ENCODE results near the gene MGLL.

MGLL gene

GRCh38 chr3:127722091-127722784, 100.1 kb downstream of the MGLL start:
- DNase-seq (ENCODE audit: low read depth): no peak

GRCh38 chr3:127720985-127721935, 101.1 kb downstream of the MGLL start:
- DNase-seq (ENCODE audit: low read depth): no peak

DNA sequence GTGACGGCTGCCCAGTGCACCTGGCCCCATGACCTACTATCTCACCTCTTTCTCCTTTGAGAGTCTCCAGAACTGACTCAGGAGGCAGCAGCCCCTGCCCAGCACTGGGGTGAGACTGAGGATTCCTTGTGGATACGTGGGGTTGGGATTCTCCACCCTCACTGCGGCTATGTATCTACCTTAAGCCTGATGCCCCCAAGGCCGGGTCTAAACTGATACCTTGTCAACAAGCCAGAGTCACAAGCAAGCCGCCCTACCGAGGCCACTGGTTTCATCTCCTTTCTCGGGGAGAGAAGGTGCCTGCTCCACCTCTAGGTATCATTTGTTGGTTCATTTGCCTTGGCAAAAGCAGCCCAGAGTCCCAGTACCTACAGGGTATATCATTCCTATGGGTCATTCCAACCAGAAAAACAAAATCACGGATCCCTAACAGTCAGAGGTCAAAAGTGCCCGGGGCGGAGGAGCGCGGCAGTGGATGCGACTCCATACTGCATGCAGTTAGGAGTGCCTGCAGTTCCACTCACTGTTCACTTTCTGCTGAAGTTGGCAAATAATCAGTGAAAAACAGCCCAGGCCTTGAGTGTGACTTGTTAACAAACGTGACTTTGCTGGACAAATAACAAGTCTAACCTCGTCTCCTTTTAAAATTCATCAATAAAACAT, 102.0 kb downstream of the MGLL start:
- DNase-seq (ENCODE audit: low read depth): no peak

GRCh38 chr3:127719369-127719768, 102.9 kb downstream of the MGLL start:
- no peak for DNase-seq (ENCODE audit: low read depth)

DNA sequence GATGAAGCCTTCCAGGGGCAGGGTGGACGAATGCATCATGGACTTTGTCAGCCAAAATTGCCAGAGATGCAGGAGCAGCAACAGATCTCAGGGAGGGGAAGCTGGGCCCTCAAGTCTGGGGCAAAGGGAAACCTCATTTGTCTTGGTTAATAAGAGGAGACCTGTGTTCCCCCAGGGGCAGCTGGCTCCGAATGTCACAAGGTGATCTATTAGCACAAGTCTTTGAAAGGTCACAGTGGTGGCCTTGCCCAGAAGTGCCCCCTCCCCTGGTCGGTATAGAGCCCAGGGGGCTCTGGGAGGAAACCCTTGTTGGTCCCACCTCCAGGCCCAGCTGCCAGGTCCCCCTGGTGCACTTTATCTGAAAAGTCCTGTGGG, 103.4 kb downstream of the MGLL start:
- DNase-seq (ENCODE audit: low read depth): no peak

GRCh38 chr3:127718245-127718915, 103.9 kb downstream of the MGLL start:
- DNase-seq (ENCODE audit: low read depth): no peak

DNA sequence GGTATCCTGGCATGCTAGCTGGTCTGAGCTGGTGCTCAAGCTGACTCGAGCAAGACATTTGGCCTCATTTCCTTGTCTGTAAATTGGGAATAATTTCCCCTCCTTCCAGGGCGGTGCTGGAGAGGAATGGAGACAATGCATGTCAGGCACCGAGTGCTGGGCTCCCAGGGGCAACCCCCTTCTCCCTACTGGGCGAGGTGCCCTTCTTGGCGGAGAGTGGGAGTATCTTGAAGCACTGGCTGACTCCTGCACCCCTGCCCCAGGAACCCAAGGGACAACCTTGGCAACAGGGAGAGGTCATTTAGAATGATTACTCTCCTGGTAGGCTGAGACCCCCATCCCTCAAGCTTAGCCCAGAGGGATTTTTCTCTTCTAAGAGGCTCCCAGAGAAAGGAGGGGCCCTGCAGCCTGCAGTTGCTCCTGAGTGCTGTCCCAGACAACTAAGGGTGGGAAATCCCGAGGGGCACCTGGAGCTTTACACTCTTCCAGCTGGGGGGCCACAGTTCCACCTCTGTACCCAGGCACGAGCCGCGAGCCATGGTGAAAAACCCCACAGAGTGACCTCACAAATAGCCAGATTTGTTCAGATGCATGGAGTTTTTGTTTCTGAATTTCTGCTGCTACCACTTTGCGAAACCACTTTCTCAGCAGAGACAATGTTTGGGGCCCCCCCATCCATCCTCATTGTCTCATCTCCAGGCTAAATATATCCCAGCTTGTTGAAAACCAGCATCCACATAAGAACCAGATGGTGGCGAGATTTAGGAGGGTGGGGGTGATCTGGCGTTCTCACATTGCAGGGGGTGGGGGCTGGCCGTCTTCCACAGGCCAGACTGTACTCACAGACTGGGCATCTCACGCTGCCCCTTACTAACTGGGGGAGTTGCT, 104.7 kb downstream of the MGLL start:
- DNase-seq (ENCODE audit: low read depth): no peak

- no peak for DNase-seq (ENCODE audit: low read depth)
Observed at GRCh38 chr3:127716384-127716783, 105.9 kb downstream of the MGLL start.

DNA sequence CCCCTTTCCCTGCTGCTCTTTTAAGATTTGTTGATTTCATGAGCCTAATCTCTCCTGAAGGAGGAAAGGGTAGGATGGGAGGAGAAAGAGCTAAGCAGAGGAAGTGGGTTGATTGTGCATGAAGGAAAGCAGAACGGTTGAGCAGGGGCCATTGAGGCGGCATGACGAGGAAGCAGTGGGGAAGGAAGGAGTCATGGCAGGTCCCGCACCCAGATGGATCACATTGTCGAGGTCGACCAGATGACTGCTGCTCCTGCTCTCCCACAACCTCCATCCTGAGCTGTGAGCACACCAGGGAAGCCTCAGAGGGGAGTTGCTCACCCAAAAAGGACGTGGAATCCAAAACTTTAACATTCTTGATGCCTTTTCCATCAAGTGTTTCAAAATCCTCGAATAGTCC, 106.8 kb downstream of the MGLL start:
- DNase-seq (ENCODE audit: low read depth): no peak

DNA sequence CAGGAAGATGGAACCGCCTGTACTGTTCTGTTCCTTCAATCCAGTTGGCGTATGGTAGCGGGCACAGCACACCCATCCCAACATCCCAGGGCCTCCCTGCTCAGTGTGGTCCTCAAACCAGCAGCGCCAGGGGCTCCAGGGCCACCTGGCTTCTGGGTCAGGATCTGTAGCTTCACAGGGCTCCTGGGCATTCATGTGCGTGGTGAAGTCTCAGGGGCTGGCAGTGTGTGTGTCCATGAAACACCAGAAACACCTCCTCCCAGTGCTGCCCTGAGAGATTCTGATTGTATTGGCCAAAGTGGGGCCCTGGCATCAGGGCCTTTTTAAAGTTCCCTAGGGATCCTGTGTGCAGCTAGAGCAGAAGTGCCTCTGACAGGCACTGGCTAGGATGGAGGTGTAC, 107.4 kb downstream of the MGLL start:
- DNase-seq (ENCODE audit: low read depth): no peak

GRCh38 chr3:127714125-127714571, 108.2 kb downstream of the MGLL start:
- no peak for DNase-seq (ENCODE audit: low read depth)

GRCh38 chr3:127712881-127713771, 109.2 kb downstream of the MGLL start:
- DNase-seq (ENCODE audit: low read depth): no peak

DNA sequence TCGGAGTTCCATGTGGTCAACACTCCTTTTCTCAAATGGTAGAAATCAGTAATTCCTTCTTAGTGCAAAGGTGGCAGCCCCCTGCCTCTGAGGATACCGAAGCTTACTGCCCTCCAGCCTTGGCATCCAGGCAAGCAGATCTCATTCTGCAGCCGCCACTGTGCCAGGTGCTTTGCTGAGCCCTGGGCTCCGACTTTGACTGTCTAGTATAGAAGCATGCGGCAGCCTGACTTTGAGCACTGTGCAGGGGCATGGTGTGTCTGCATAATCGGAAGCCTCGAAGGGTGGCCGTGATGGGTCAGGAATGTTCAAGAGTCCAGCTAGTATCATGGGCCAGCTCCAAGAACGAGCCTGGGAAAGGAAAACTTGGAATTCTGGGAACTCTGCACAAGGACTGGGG, 109.9 kb downstream of the MGLL start:
- DNase-seq (ENCODE audit: low read depth): no peak

DNA sequence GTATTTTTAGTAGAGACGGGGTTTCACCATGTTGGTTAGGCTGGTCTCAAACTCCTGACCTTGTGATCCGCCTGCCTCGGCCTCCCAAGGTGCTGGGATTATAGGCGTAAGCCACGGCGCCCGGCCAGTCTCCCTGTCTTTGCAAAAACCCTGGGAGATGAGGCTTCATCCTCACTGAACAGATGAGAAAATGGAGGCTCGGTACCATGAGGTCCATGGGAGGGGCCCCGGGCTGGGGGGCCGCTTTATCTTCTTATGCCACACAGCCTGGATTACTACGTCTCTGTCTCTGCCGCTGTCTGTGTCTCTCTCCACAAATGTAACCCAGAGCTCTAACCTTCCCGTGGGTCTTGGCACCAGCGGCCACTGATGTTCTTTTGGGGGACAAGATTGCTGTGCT, 110.4 kb downstream of the MGLL start:
- no peak for DNase-seq (ENCODE audit: low read depth)

- DNase-seq (ENCODE audit: low read depth): no peak
Observed at GRCh38 chr3:127711021-127711695, 111.2 kb downstream of the MGLL start.

- no peak for DNase-seq (ENCODE audit: low read depth)
Observed at GRCh38 chr3:127710155-127710941, 112.0 kb downstream of the MGLL start.

- DNase-seq (ENCODE audit: low read depth): no peak
Observed at GRCh38 chr3:127709320-127710060, 112.8 kb downstream of the MGLL start.

DNA sequence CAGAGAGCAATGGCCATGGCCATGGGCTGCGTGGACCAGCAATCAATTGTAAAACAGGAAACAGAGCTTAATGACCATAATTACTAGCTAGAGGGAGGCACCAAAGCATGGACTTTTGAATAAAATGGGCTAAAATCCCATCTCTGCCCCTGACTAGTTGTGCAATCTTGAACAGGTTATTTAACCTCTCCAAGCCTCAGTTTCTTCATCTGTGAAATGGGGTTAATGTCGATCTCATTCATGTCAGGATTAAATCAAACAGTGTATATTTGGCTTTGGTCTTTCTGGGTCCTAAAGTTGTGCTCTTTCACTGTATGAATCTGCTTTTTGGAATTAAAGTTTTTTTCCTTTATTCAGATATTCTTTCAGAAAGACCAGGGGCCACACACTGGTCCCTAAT, 113.5 kb downstream of the MGLL start:
- no peak for DNase-seq (ENCODE audit: low read depth)

All from stimulated activated CD8-positive, alpha-beta memory T cell treated with anti-CD3 and anti-CD28 coated beads, Interleukin-15, amount 100 ng/mL, for 1 hour (primary cell).